ENCODE data around the gene PSMG3.

The PSMG3 gene

GRCh38 chr7:1558181-1558811 is 11.5 kb downstream of the PSMG3 start:
- DNase-seq (ENCODE audit: low spot score), result no peak

GRCh38 chr7:1557771-1558170 is 12.1 kb downstream of the PSMG3 start:
- no peak for DNase-seq (ENCODE audit: low spot score)

GRCh38 chr7:1557006-1557405 is 12.8 kb downstream of the PSMG3 start:
- no peak for DNase-seq (ENCODE audit: low spot score)

- no peak for DNase-seq (ENCODE audit: low spot score)
Measured at GRCh38 chr7:1555813-1556543, 13.9 kb downstream of the PSMG3 start, which contains the start of gene TMEM184A. Gene TMEM184A, minus strand, starts transcription at chr7:1556205. Its CDS starts 721 bp downstream, at chr7:1555484.

GRCh38 chr7:1555046-1555812 is 14.6 kb downstream of the PSMG3 start:
- DNase-seq (ENCODE audit: low spot score), result no peak

- no peak for DNase-seq (ENCODE audit: low spot score)
Measured at GRCh38 chr7:1554333-1555045, 15.3 kb downstream of the PSMG3 start.

- DNase-seq (ENCODE audit: low spot score), result no peak
Measured at GRCh38 chr7:1553512-1554210, 16.2 kb downstream of the PSMG3 start.

- DNase-seq (ENCODE audit: low spot score), result no peak
Measured at GRCh38 chr7:1552200-1552599, 17.6 kb downstream of the PSMG3 start.

- DNase-seq (ENCODE audit: low spot score), result no peak
Measured at GRCh38 chr7:1550846-1551155, 19.0 kb downstream of the PSMG3 start.

GRCh38 chr7:1550005-1550845 is 19.6 kb downstream of the PSMG3 start:
- no peak for DNase-seq (ENCODE audit: low spot score)

- DNase-seq (ENCODE audit: low spot score), result no peak
Measured at GRCh38 chr7:1549357-1550004, 20.4 kb downstream of the PSMG3 start.

GRCh38 chr7:1548944-1549343 is 20.9 kb downstream of the PSMG3 start:
- no peak for DNase-seq (ENCODE audit: low spot score)

- no peak for DNase-seq (ENCODE audit: low spot score)
Measured at GRCh38 chr7:1548438-1548831, 21.4 kb downstream of the PSMG3 start.

GRCh38 chr7:1547777-1548437 is 21.9 kb downstream of the PSMG3 start:
- DNase-seq (ENCODE audit: low spot score), result no peak

GRCh38 chr7:1546909-1547776 is 22.7 kb downstream of the PSMG3 start:
- DNase-seq (ENCODE audit: low spot score), result no peak

GRCh38 chr7:1546274-1546908 is 23.4 kb downstream of the PSMG3 start:
- DNase-seq (ENCODE audit: low spot score), result no peak

- no peak for DNase-seq (ENCODE audit: low spot score)
Measured at GRCh38 chr7:1545417-1546246, 24.2 kb downstream of the PSMG3 start.

Measured in putamen (tissue), 1 donor.